GM23338 (cell line): ENCODE measurements around the gene DHRSX. TPM values are rescaled to one million over a fixed set of nuclear protein-coding genes. Genes with fewer than 3 reads are reported as not detected.

Experiments used
- ATAC-seq: fragments of 200-7000 bp; cut with Tn5 transposase; 3 replicates; pipeline ENCODE4 v1.9.1; 2020
- DNase-seq: peaks from one replicate; pipeline ENCODE4 v3.0.0-alpha.2; 2015; ENCODE audit warnings: low spot score
- H2AFZ ChIP-seq: fragments of 200-600 bp; sonication (generic); 2 replicates; pipeline ENCODE4 v1.8.0; 2016; ENCODE audit warnings: antibody characterized with exemption, mild to moderate bottlenecking, moderate library complexity
- H3F3A ChIP-seq: fragments of 200-600 bp; sonication (generic); replicated peaks from 2 replicates; pipeline ENCODE4 v1.8.0; 2017; ENCODE audit warnings: antibody characterized with exemption, mixed run types, low read depth
- H3K27ac ChIP-seq: fragments of 200-600 bp; sonication (generic); 2 replicates; pipeline ENCODE4 v1.6.1; 2016; ENCODE audit warnings: low read depth
- H3K27me3 ChIP-seq: fragments of 200-600 bp; sonication (generic); 2 replicates; pipeline ENCODE4 v1.8.0; 2016; ENCODE audit warnings: mild to moderate bottlenecking, mixed run types, moderate library complexity; ENCODE audit not compliant: insufficient read depth
- H3K36me3 ChIP-seq: fragments of 200-600 bp; sonication (generic); 2 replicates; pipeline ENCODE4 v1.8.0; 2016; ENCODE audit warnings: mild to moderate bottlenecking; ENCODE audit not compliant: insufficient read depth
- H3K4me1 ChIP-seq: fragments of 200-600 bp; sonication (generic); 2 replicates; pipeline ENCODE4 v1.8.0; 2016; ENCODE audit warnings: mild to moderate bottlenecking, moderate library complexity; ENCODE audit not compliant: insufficient read depth
- H3K4me2 ChIP-seq: fragments of 200-600 bp; sonication (generic); 2 replicates; pipeline ENCODE4 v1.7.1; 2017; ENCODE audit warnings: mixed run types
- H3K4me3 ChIP-seq: fragments of 200-600 bp; sonication (generic); 2 replicates; pipeline ENCODE4 v1.6.1; 2016; ENCODE audit warnings: mixed run types
- H3K79me2 ChIP-seq: fragments of 200-600 bp; sonication (generic); replicated peaks from 2 replicates; pipeline ENCODE4 v1.8.0; 2017; ENCODE audit warnings: mild to moderate bottlenecking; ENCODE audit not compliant: insufficient read depth
- H3K9me2 ChIP-seq: fragments of 200-600 bp; sonication (generic); 2 replicates; pipeline ENCODE4 v1.8.0; 2017; ENCODE audit not compliant: insufficient read depth
- H4K20me1 ChIP-seq: fragments of 200-600 bp; sonication (generic); replicated peaks from 2 replicates; pipeline ENCODE4 v1.8.0; 2017; ENCODE audit warnings: mild to moderate bottlenecking; ENCODE audit not compliant: insufficient read depth
- H3K27ac Mint-ChIP-seq: 2 replicates; pipeline ENCODE4 v1.8.0; 2020; ENCODE audit warnings: inconsistent platforms, mild to moderate bottlenecking, moderate library complexity, mixed read lengths
- H3K27me3 Mint-ChIP-seq: 3 replicates; pipeline ENCODE4 v1.8.0; 2022; ENCODE audit warnings: low read depth, mild to moderate bottlenecking, moderate library complexity, mixed read lengths, inconsistent platforms; ENCODE audit not compliant: insufficient read depth, poor library complexity
- H3K36me3 Mint-ChIP-seq: 3 replicates; pipeline ENCODE4 v1.8.0; 2021; ENCODE audit warnings: low read depth, mild to moderate bottlenecking, inconsistent platforms, moderate library complexity, mixed read lengths
- H3K4me1 Mint-ChIP-seq: 3 replicates; pipeline ENCODE4 v1.8.0; 2020; ENCODE audit warnings: mild to moderate bottlenecking, inconsistent platforms, mixed read lengths
- H3K4me3 Mint-ChIP-seq: 3 replicates; pipeline ENCODE4 v1.8.0; 2021; ENCODE audit warnings: moderate library complexity, mild to moderate bottlenecking, inconsistent platforms, mixed read lengths
- H3K9me3 Mint-ChIP-seq: 3 replicates; pipeline ENCODE4 v1.8.0; 2020; ENCODE audit warnings: moderate library complexity, mild to moderate bottlenecking, inconsistent platforms, mixed read lengths
- CREB1 ChIP-seq: fragments of 250-450 bp; sonication (Bioruptor Pico); IDR thresholded peaks from 2 replicates; pipeline ENCODE4 v1.5.0; 2020; ENCODE audit warnings: low read depth, mild to moderate bottlenecking, moderate library complexity
- EZH2 ChIP-seq: fragments of 200-600 bp; sonication (generic); IDR thresholded peaks from one replicate; pipeline ENCODE4 v1.8.0; 2017; ENCODE audit warnings: antibody characterized with exemption, mild to moderate bottlenecking, low read depth; ENCODE audit not compliant: unreplicated experiment
- EZH2phosphoT487 ChIP-seq: fragments of 200-600 bp; sonication (generic); IDR thresholded peaks from one replicate; pipeline ENCODE4 v1.8.1; 2018; ENCODE audit warnings: antibody characterized with exemption; ENCODE audit not compliant: unreplicated experiment
- JUNB ChIP-seq: IDR thresholded peaks from one replicate; pipeline ENCODE4 v1.6.1; 2016; ENCODE audit warnings: antibody characterized with exemption; ENCODE audit not compliant: unreplicated experiment
- NANOG ChIP-seq: IDR thresholded peaks from 2 replicates; pipeline ENCODE4 v1.6.1; 2016; ENCODE audit warnings: antibody characterized with exemption, borderline replicate concordance
- POLR2AphosphoS5 ChIP-seq: IDR thresholded peaks from 2 replicates; pipeline ENCODE4 v1.6.1; 2016; ENCODE audit warnings: antibody characterized with exemption, low read depth
- REST ChIP-seq: IDR thresholded peaks from one replicate; pipeline ENCODE4 v1.6.1; 2018; ENCODE audit warnings: antibody characterized with exemption; ENCODE audit not compliant: unreplicated experiment
- STAT1 ChIP-seq: IDR thresholded peaks from one replicate; pipeline ENCODE4 v1.6.1; 2016; ENCODE audit warnings: antibody characterized with exemption; ENCODE audit not compliant: unreplicated experiment
- ZNF114 ChIP-seq: fragments of 250-450 bp; sonication (Bioruptor Pico); IDR thresholded peaks from 2 replicates; pipeline ENCODE4 v1.5.0; 2020; ENCODE audit warnings: mild to moderate bottlenecking, moderate library complexity
- ZNF331 ChIP-seq: fragments of 250-450 bp; sonication (Bioruptor Pico); IDR thresholded peaks from 2 replicates; pipeline ENCODE4 v1.5.0; 2020; ENCODE audit warnings: low read depth, mild to moderate bottlenecking, moderate library complexity
- ZNF462 ChIP-seq: fragments of 250-450 bp; sonication (Bioruptor Pico); IDR thresholded peaks from 2 replicates; pipeline ENCODE4 v1.5.0; 2020; ENCODE audit warnings: mild to moderate bottlenecking, moderate library complexity
- polyA plus RNA-seq: library from polyadenylated mRNA; unstranded; fragments of >200 nt; fragmentation: Nextera tagmentation; extraction: Ambion mirVana; gene quantifications from 2 replicates; pipeline ENCODE4 v1.2.1, GENCODE V29; 2016
- total RNA-seq: library from RNA; depleted of rRNA; stranded (reverse); fragments of >200 nt; shearing (Covaris generic); gene quantifications from 2 replicates; pipeline ENCODE4 v1.2.3, GENCODE V29; 2014
- TF ChIP-seq, protein P1 (sequence below), 2 experiments: fragments of 200-600 bp in 1 of 2; sonication (generic) in 1 of 2; conservative IDR thresholded peaks; 2 replicates each; pipeline versions ENCODE4 v1.5.1 to v1.6.1; 2016 to 2017; ENCODE audit warnings: antibody characterized with exemption in 2 of 2, low read depth in 2 of 2, mild to moderate bottlenecking in 2 of 2, moderate library complexity in 1 of 2

DHRSX gene
- total and polyA plus RNA-seq, 2 experiments from 2014 or later = 33.9 to 43.0 TPM

GRCh38 chrX:2188840-2189239 lies 311.9 kb downstream of the DHRSX start:
- Mint-ChIP-seq H3K4me3 (no peak overlapping the region), H3K9me3 (peaks cover 24% of the 10 kb centered on the region), H3K27ac (no peak overlapping the region)

DNA sequence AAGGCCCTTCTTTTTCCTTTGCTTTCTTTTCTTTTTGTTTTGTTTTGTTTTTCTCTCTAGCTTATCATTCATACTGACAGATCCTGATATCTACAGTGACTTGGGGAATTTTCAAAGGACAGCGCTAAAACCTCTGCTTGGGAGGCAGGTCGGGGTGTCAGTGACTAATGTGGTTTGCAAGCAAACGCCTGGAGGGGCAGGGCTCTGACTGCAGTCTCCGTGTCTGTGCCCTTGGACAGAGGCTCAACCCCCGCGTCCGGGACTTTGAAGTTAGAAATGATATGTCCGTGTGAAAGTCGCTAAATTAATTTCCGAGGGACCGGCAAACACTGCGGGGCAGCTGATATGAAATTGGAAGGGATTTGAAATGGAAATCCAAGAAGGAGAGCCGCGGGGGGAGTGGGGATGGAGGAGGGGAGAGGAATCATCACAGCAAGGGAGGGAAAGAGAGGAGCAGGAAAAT lies 312.4 kb downstream of the DHRSX start:
- Histone ChIP-seq H3K79me2 (no peaks in the 10 kb centered on the region), H2AFZ (peak overlapping the region; percentile 76), H3K36me3 (no peaks in the 10 kb centered on the region), H4K20me1 (no peaks in the 10 kb centered on the region), H3F3A (no peaks in the 10 kb centered on the region; the same call in 1 of the 2 replicates), H3K4me2 (peak overlapping the region; percentile 66), H3K27ac (0 out of 2 replicates have a peak overlapping the region, but pooled peaks have one; percentile 53), H3K9me2 (no peaks in the 10 kb centered on the region), H3K4me1 (peaks cover 12% of the 10 kb centered on the region), H3K27me3 (no peaks in the 10 kb centered on the region), H3K4me3 (0 out of 2 replicates have a peak overlapping the region, but pooled peaks have one; percentile 13)
- Mint-ChIP-seq H3K36me3 (peaks cover 26% of the 10 kb centered on the region), H3K4me1 (peaks cover 21% of the 10 kb centered on the region), H3K27me3 (peaks cover 13% of the 10 kb centered on the region), H3K9me3 (peaks cover 24% of the 10 kb centered on the region), H3K4me3 (no peak overlapping the region), H3K27ac (peak overlapping the region; percentile 9)
- ATAC-seq (peak; percentile 63), DNase-seq (peak; percentile 35)
- TF ChIP-seq CREB1 (CRISPR knock-in tag) (no peak), ZNF462 (no peak), EZH2phosphoT487 (no peak), STAT1 (no peak), POLR2AphosphoS5 (no peak), REST (no peak), EZH2 (no peak), JUNB (no peak)
- TF ChIP-seq, protein P1, sequence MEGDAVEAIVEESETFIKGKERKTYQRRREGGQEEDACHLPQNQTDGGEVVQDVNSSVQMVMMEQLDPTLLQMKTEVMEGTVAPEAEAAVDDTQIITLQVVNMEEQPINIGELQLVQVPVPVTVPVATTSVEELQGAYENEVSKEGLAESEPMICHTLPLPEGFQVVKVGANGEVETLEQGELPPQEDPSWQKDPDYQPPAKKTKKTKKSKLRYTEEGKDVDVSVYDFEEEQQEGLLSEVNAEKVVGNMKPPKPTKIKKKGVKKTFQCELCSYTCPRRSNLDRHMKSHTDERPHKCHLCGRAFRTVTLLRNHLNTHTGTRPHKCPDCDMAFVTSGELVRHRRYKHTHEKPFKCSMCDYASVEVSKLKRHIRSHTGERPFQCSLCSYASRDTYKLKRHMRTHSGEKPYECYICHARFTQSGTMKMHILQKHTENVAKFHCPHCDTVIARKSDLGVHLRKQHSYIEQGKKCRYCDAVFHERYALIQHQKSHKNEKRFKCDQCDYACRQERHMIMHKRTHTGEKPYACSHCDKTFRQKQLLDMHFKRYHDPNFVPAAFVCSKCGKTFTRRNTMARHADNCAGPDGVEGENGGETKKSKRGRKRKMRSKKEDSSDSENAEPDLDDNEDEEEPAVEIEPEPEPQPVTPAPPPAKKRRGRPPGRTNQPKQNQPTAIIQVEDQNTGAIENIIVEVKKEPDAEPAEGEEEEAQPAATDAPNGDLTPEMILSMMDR (conservative IDR thresholded peaks at IDR 0.05; ENCODE audit: low read depth in 2 of 2) = no peak

More at GRCh38 chrX:2188840-2189239, 311.9 kb downstream of the DHRSX start:
- Histone ChIP-seq H3K4me3 (no peak overlapping the region), H3F3A (no peaks in the 10 kb centered on the region), H3K4me2 (no peak overlapping the region), H3K4me1 (peaks cover 8% of the 10 kb centered on the region; the same call in 1 of the 2 replicates), H2AFZ (no peak overlapping the region), H3K9me2 (no peaks in the 10 kb centered on the region), H3K27ac (no peak overlapping the region), H3K27me3 (no peaks in the 10 kb centered on the region), H4K20me1 (no peaks in the 10 kb centered on the region), H3K36me3 (no peaks in the 10 kb centered on the region), H3K79me2 (no peaks in the 10 kb centered on the region)
- Mint-ChIP-seq H3K27me3 (peaks cover 11% of the 10 kb centered on the region), H3K36me3 (peaks cover 26% of the 10 kb centered on the region), H3K4me1 (peaks cover 19% of the 10 kb centered on the region)
- DNase-seq (no peak), ATAC-seq (no peak)
- TF ChIP-seq ZNF114 (no peak), ZNF331 (no peak), NANOG (no peak), STAT1 (no peak), EZH2phosphoT487 (no peak), EZH2 (no peak)
